Fibroblast of skin of scalp (primary cell): ENCODE measurements around the gene TAF15.

Experiments used
- DNase-seq: peaks from one replicate; pipeline ENCODE4 v3.0.0-alpha.2; 2013

TAF15 gene

GRCh38 chr17:35821308-35821707, 12.0 kb downstream of the TAF15 start:
- no peak for DNase-seq

GRCh38 chr17:35825206-35825605, 15.9 kb downstream of the TAF15 start:
- no peak for DNase-seq

DNA sequence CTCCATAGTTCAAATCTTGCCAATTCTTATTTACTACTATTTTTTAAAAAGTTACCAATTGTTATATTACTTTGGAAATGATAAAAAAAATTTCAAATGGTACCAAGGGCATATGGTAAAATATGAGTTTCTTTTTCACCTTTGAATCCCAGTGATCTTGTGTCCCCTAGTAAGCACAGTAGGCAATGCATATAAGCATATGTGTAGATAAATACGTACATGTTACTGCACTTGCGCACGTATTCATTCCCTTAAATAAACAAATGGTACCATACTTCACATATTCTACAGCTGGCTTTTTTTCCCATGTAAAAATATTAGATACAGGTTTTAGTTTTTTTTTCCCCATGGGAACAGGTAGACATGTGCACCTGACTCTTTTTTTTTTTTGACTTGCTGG, 31.8 kb downstream of the TAF15 start:
- DNase-seq = no peak

- DNase-seq = peak; percentile 7
Measured at GRCh38 chr17:35841505-35841904, 32.2 kb downstream of the TAF15 start.

GRCh38 chr17:35842239-35842638, 33.0 kb downstream of the TAF15 start:
- DNase-seq = no peak

DNA sequence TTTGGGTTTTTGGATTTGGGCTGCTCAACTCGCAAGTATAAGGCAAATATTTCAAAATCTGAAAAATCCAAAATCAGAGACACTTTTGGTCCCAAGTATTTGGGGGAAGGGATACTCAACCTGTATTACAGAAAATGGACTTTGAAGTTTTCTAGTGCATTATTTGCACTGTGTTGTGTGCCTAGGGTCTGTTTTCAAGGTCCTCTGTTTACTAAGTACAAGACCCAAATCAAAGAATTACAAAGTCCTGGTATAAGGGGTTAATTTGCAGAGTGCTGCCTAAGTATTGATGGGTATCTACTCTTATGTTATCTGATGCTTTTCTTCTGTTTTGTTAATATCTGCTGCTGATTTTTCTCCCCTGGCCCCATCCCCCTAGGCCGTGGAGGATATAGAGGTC, 34.4 kb downstream of the TAF15 start:
- DNase-seq = no peak

- DNase-seq = no peak
Measured at GRCh38 chr17:35844547-35844946, 35.3 kb downstream of the TAF15 start.

GRCh38 chr17:35846055-35846809, 36.9 kb downstream of the TAF15 start:
- DNase-seq = peak; percentile 32

DNA sequence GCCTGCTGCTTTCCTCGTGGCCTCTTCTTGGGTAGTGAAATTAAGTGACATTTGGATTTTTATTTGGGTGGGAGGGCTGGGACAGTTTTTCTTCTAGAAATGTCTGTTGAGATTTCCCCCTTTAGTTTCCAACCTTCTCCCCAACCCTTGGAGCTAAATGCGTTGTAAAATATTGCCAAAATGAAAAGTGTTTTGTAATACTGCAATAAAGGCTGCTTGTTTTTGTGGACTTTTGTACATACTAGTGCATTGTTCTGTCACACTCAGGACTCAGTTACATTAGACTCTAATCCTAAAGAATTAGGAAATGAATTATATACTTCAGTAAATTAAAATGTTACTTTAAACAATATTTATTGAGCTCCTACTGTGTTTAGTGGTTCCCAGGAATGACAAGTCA, 37.7 kb downstream of the TAF15 start:
- DNase-seq = no peak

DNA sequence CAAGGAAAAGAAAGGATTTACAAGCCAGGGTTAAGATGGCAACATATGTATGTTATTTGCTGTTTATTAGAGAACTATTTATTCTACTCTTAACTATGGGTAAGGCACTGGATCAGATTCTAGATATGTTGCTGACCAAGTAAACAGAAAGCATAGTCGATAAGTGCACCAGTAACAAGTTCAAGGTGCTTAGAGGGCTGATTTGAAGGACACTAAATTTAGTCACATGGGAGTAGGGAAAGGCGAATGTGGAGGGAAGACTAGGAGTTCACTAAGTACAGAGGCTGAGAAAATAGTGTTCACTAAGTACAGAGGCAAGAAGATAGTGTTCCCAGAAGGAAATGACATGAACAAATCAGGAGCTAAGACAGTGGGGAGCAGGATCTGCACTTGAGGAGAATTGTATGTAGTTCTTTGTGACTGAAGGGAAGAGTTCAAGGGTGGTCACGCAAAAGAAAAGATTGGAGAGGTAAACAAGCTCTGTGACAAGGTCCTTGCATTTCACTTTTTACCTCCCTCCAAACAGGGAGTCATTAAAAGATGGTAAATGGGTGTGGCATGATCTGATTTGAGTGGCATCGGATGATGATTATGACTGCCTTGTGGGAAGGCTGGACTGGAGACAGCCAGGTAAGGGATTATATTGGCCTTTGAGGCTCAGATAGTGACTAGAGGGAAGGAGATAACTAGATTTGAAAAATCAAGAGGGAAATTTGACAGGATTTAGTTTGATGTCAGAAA, 38.5 kb downstream of the TAF15 start:
- DNase-seq = no peak

DNA sequence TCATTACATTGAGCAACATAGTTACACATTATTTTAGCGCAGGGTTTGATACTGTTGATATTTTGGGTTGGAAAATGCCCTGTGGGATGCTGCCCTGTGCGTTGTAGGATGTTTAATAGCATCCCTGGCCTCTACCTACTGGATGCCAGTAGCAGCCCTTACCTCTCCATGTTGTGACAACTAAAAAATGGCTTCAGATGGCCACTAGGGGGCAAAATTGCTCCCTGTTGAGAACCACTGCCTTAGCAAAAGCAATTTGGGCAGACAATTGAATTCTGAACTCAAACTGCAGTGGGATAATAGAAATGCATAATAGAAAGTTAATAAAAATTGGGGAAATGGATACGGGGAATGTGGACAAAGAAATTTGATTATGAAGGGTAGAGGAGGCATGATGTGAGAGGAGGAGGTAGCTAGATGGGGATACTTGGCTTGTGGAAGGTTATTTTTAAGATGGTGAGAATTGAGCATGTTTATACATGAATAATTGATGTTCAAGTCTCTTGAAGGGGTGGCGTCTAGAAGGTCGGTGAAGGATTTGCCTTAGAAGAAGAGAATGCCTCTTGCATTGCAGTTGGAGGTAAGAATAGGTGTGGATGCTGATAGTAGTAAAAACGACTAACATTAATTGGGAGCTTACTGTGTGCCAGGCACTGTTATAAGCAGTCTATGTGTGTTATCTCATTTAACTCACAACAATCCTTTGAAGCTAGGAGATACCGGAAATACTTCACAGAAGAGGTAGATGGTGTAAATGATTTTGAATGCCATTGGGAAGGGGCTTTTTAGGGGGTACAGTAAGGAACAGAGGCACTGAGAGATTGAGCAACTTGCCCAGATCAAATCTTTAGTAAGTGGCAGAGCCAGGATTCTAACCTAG, 40.4 kb downstream of the TAF15 start:
- peak; percentile 67 for DNase-seq

DNA sequence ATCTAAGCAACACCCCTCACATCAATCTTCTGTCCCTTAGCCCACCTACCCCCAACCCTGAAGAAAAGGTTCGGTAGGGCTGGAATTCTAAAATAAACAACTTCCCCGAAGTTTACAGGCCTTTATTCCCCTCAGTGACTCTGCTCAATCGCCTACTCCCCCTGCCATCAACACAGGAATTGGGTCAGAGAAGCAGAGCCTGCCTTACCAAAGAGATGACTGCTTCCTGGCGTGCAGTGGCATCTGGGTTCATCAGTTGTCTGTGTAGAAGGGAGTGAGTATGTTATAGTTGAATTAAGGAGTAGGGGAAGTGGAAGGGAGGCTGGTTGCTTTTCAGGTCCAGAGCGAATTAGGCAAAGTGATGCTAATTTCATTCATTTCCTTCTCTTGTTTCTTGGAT, 46.7 kb downstream of the TAF15 start:
- DNase-seq = no peak

DNA sequence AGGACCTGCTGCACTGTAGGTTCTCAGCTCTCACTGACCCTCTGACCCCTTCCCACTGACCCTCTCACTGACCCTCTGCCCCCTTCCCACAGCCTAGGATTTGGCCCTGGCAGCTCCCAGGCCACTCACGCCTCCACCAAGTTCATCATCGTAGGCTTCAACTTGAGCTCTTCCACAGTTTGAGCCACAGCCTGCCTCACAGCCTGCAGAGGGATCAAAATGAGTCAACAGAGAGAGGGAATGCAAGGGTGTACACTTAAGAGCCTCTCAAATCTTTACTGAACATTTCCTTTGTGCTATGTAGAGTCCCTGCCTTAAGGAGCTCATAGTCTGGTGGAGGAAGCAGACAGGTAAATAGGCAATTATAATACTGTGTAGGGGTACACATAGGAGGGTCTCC, 47.3 kb downstream of the TAF15 start:
- no peak for DNase-seq

DNA sequence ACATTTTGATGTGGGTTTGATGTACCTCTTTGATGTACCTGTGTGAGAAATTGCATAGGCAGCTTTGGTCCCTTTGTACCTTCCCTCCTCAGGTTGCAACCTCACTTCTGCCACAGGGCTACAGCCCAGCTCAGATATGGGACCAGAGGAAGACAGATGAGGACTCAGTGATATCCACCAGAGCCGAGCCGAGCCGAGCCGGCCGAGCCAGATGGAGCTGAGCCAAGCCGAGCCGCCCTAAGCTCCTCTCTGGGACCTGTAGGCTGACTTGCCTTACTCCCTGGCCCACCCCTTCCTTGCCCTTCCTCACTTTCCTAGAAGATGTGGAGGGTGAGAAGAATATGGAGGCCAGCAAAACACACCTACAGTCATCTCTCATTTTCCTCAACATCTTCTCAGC, 55.6 kb downstream of the TAF15 start:
- DNase-seq = no peak

- peak; percentile 49 for DNase-seq
Measured at GRCh38 chr17:35865412-35866340, 56.4 kb downstream of the TAF15 start.

DNA sequence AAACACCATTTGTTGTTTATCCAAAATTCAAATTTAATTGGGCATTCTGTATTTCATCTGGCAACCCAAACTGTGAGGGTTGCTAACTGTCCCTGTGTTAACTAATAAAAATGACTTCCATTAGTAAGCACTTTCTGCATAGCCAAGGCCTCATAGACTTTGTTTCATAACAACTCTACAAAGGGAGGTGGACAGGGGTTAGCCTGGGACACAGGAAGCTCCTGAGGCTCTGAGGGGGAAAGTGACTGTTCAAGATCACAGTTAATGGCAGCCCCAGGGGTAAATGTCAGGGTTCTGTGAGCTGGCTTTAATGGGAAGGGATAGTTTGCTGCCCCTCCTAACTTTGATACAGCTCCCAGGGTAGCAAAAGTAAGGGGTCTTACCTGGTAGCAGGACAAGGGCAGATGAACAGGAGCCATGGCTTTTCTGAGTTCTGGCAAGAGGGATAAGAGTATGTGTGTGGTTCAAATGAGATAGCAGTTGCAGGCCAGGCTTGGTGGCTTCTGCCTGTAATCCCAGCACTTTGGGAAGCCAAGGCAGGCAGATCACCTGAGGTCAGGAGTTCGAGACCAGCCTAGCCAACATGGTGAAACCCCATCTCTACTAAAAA, 57.2 kb downstream of the TAF15 start:
- DNase-seq = no peak

DNA sequence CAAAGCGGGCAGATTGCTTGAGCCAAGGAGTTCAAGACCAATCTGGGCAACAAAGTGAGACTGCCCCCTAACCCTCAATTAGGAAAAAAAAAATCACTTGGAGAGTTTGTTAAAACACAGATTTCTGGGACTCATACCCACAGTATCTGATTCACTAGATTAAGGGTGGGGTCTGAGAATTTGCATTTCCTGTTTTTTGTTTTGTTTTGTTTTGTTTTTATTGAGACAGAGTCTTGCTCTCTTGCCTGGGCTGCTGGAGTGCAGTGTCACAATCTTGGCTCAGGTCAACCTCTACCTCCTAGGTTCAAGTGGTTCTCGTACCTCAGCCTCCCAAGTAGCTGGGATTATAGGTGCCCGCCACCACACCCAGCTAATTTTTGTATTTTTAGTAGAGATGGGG, 58.3 kb downstream of the TAF15 start:
- no peak for DNase-seq

- no peak for DNase-seq
Measured at GRCh38 chr17:35868737-35869136, 59.5 kb downstream of the TAF15 start, which contains the start of gene HEATR9. Gene HEATR9, minus strand, starts transcription at chr17:35868891. Its CDS starts 149 bp downstream, at chr17:35868742.

DNA sequence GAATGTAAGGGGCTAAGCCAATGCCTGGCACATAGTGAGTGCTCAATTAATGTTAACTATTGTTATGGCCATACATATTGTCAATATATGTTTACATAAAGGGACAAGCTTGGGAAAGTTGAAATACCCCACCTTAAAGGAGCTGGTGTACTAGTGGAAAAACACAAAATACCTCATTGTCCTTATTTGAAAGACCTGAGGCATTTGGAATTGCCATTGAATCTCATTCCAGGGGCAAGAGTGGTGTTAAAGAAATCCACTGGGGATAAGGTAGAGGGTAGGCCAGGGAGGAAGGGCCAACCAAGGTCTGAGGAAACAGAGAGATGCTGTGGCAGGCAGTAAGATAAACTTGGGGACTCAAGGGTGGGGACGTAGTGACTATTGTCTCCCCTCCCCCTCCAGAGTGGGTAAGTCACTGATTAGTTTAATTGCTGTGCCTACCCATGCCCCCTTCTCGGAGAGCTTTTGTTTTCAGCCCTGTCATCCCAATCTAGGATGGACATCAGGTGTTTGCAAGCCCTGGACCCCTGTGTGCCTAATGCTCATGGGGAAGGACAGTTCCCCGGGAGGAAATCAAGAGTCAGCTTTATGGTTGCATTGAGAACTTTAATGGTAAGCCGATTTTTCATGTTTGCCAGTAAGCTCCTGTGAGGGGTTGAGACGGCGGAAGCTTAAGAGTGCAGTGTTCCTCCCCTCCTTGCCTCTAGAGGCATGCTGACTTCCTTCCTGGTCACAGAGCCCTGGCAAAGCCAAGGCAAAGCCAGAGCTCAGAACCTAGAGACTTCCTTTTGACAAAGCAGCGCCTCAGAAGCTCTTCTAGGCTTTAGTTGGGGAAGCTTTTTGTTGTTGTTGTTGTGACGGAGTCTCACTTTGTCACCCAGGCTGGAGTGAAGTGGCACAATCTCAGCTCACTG, 61.9 kb downstream of the TAF15 start:
- no peak for DNase-seq
